AG04449 (cell line): ENCODE results near the gene FSD1.

ENCODE experiments used
- CTCF ChIA-PET: fragments of 350-600 bp; formaldehyde crosslinking; extraction: SDS; loops from one replicate; lab custom pipeline; 2021; ENCODE audit warnings: antibody characterized with exemption; lab: Yijun Ruan, JAX
- POLR2A ChIA-PET: fragments of 400-600, 350-600 bp; formaldehyde crosslinking; extraction: SDS; loops from one replicate; lab custom pipeline; 2020; ENCODE audit warnings: antibody characterized with exemption, inconsistent platforms; lab: Yijun Ruan, JAX
- DNase-seq: peaks from one replicate; pipeline ENCODE4 v3.0.0-alpha.2; 2010; ENCODE audit warnings: low read depth, low spot score
- H3K4me3 ChIP-seq: 2 replicates; pipeline ENCODE4 v1.5.1; 2011; ENCODE audit warnings: low read depth, mild to moderate bottlenecking, control low read depth, low read length
- CTCF ChIP-seq: IDR thresholded peaks from one replicate; pipeline ENCODE4 v1.5.1; 2011; ENCODE audit warnings: mild to moderate bottlenecking, moderate library complexity, low read length, control low read depth, inconsistent platforms; ENCODE audit not compliant: insufficient read depth; ENCODE audit errors: missing control alignments

Gene FSD1

GRCh38 chr19:4352701-4353121 lies 48.3 kb downstream of the FSD1 start:
- ChIA-PET POLR2A (interaction anchor here (0.8 to 1.4 kb wide), 3 partner anchors 9 to 10 kb away, joined by 3 to 6 read pairs (median 6); partner anchors contain the start of gene MPND), CTCF (interaction anchor here (0.6 to 4.4 kb wide), 28 partner anchors 10 to 85 kb away, joined by 3 to 68 read pairs (median 4); partner anchors contain the start of genes FSD1, MPND, SH3GL1 and STAP2)
- no peak for DNase-seq
- no peak overlapping the region for H3K4me3 ChIP-seq
- TF ChIP-seq CTCF: peak; percentile 72

GRCh38 chr19:4354282-4354681 lies 49.9 kb downstream of the FSD1 start:
- ChIA-PET POLR2A (no interaction called here), CTCF (interaction anchor here (2.9 to 4.4 kb wide), 5 partner anchors 10 to 21 kb away, joined by 16 to 68 read pairs (median 32); partner anchors contain the start of genes MPND and STAP2)
- no peak for DNase-seq
- no peak for TF ChIP-seq CTCF
- no peak overlapping the region for H3K4me3 ChIP-seq

GRCh38 chr19:4354897-4355296 lies 50.5 kb downstream of the FSD1 start:
- ChIA-PET POLR2A (no interaction called here), CTCF (interaction anchor here (3.0 to 4.4 kb wide), 2 partner anchors 9 to 12 kb away, joined by 63 to 68 read pairs; partner anchors contain the start of gene MPND)
- no peak overlapping the region for H3K4me3 ChIP-seq

GRCh38 chr19:4357095-4357797 lies 52.8 kb downstream of the FSD1 start:
- H3K4me3 ChIP-seq: no peak overlapping the region
- TF ChIP-seq CTCF: no peak
- ChIA-PET POLR2A (interaction anchor here (0.6 kb wide), 1 partner anchor 15 kb away, joined by 3 read pairs; no protein-coding TSS in a partner anchor), CTCF (interaction anchor here (0.8 to 1.6 kb wide), 3 partner anchors 14 to 90 kb away, joined by 4 to 5 read pairs (median 4); partner anchors contain the start of genes MPND and SH3GL1)
- no peak for DNase-seq

More at GRCh38 chr19:4354897-4355296, 50.5 kb downstream of the FSD1 start:
- no peak for TF ChIP-seq CTCF
- DNase-seq: no peak

GRCh38 chr19:4357921-4358326 lies 53.5 kb downstream of the FSD1 start:
- H3K4me3 ChIP-seq: no peak overlapping the region
- DNase-seq: no peak
- POLR2A ChIA-PET: no interaction called here
- no peak for TF ChIP-seq CTCF
- CTCF ChIA-PET: interaction anchor here (0.8 to 1.6 kb wide), 2 partner anchors 12 to 14 kb away, joined by 3 to 4 read pairs; partner anchors contain the start of gene MPND
